NB4 (cell line): ENCODE results near the gene EXD1.

ENCODE experiments used
- CTCF ChIP-seq: IDR thresholded peaks from one replicate; pipeline ENCODE4 v1.5.1; 2012; ENCODE audit warnings: low read depth, low read length
- MAX ChIP-seq: IDR thresholded peaks from 2 replicates; pipeline ENCODE4 v1.6.1; 2011; ENCODE audit warnings: low read depth, low read length
- POLR2A ChIP-seq: IDR thresholded peaks from 2 replicates; pipeline ENCODE4 v1.6.1; 2011; ENCODE audit warnings: mild to moderate bottlenecking; ENCODE audit not compliant: insufficient read length; ENCODE audit errors: extremely low read depth

- TF ChIP-seq POLR2A, result no peak
- TF ChIP-seq CTCF, result no peak
- no peak for TF ChIP-seq MAX
Observed at GRCh38 chr15:41218851-41219250, 11.7 kb downstream of the EXD1 start.
